HL-60 (cell line): ENCODE measurements around the gene CHL1.

ENCODE experiments used
- DNase-seq, 2 experiments: peaks; one replicate each; pipeline ENCODE4 v3.0.0-alpha.2; 2010 to 2020; ENCODE audit warnings: low read depth in 1 of 2, low spot score in 1 of 2
- H3K27ac ChIP-seq: fragments of 250-450 bp; sonication (Bioruptor Pico); replicated peaks from 2 replicates; pipeline ENCODE4 v1.5.1; 2020; ENCODE audit warnings: mild to moderate bottlenecking, moderate library complexity
- H3K27me3 ChIP-seq: fragments of 250-450 bp; sonication (Bioruptor Pico); 2 replicates; pipeline ENCODE4 v1.5.1; 2021; ENCODE audit warnings: mild to moderate bottlenecking, moderate library complexity; ENCODE audit not compliant: insufficient read depth, poor library complexity, severe bottlenecking
- H3K4me3 ChIP-seq: replicated peaks from 2 replicates; pipeline ENCODE4 v1.5.1; 2011; ENCODE audit warnings: mild to moderate bottlenecking, control low read depth, low read length; ENCODE audit not compliant: insufficient read depth
- GABPA ChIP-seq: IDR thresholded peaks from 2 replicates; pipeline ENCODE4 v1.6.1; 2012; ENCODE audit warnings: low read depth
- POLR2AphosphoS5 ChIP-seq: IDR thresholded peaks from 2 replicates; pipeline ENCODE4 v1.6.1; 2012; ENCODE audit warnings: low read depth
- SPI1 ChIP-seq: IDR thresholded peaks from 2 replicates; pipeline ENCODE4 v1.6.1; 2012; ENCODE audit warnings: low read depth, mild to moderate bottlenecking, borderline replicate concordance
- TF ChIP-seq, protein P1 (sequence below): IDR thresholded peaks from 2 replicates; pipeline ENCODE4 v1.6.1; 2012; ENCODE audit warnings: low read depth; ENCODE audit not compliant: insufficient replicate concordance
- TF ChIP-seq, protein P2 (sequence below): IDR thresholded peaks from one replicate; pipeline ENCODE4 v1.5.1; 2011; ENCODE audit warnings: low read length, control low read depth, inconsistent platforms; ENCODE audit not compliant: insufficient read depth

Gene CHL1

DNA sequence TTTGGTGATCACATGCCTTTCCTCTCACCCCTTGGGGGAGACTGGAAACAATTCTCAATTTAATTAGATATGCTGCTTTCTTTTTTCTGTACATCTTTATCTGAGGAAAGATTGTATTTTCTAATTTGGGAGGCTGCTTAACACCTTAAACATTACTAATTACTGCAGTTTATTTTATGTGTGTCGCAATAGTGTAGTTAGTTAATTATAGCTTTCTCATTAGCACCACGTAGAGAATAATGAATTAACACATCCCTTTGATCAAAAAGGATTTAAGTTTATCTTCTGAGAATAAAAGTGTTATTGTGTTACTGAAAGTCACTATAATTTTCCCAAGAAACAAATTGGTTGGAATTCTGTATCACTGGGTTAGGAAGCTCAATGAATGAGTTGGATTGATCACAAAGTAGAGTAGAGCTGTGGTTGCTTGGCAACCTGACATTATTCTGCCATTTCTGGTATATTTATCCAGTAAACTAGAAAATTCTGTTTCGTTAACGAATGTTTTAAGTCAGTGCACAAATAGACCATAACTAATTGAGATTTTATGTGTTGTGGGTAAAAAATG lies 4.3 kb downstream of the CHL1 start:
- peaks cover 16% of the 10 kb centered on the region for H3K27me3 ChIP-seq
- TF ChIP-seq, protein P1, sequence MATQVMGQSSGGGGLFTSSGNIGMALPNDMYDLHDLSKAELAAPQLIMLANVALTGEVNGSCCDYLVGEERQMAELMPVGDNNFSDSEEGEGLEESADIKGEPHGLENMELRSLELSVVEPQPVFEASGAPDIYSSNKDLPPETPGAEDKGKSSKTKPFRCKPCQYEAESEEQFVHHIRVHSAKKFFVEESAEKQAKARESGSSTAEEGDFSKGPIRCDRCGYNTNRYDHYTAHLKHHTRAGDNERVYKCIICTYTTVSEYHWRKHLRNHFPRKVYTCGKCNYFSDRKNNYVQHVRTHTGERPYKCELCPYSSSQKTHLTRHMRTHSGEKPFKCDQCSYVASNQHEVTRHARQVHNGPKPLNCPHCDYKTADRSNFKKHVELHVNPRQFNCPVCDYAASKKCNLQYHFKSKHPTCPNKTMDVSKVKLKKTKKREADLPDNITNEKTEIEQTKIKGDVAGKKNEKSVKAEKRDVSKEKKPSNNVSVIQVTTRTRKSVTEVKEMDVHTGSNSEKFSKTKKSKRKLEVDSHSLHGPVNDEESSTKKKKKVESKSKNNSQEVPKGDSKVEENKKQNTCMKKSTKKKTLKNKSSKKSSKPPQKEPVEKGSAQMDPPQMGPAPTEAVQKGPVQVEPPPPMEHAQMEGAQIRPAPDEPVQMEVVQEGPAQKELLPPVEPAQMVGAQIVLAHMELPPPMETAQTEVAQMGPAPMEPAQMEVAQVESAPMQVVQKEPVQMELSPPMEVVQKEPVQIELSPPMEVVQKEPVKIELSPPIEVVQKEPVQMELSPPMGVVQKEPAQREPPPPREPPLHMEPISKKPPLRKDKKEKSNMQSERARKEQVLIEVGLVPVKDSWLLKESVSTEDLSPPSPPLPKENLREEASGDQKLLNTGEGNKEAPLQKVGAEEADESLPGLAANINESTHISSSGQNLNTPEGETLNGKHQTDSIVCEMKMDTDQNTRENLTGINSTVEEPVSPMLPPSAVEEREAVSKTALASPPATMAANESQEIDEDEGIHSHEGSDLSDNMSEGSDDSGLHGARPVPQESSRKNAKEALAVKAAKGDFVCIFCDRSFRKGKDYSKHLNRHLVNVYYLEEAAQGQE: no peak
- TF ChIP-seq POLR2AphosphoS5 (no peak), SPI1 (no peak), GABPA (no peak)
- TF ChIP-seq, protein P2, sequence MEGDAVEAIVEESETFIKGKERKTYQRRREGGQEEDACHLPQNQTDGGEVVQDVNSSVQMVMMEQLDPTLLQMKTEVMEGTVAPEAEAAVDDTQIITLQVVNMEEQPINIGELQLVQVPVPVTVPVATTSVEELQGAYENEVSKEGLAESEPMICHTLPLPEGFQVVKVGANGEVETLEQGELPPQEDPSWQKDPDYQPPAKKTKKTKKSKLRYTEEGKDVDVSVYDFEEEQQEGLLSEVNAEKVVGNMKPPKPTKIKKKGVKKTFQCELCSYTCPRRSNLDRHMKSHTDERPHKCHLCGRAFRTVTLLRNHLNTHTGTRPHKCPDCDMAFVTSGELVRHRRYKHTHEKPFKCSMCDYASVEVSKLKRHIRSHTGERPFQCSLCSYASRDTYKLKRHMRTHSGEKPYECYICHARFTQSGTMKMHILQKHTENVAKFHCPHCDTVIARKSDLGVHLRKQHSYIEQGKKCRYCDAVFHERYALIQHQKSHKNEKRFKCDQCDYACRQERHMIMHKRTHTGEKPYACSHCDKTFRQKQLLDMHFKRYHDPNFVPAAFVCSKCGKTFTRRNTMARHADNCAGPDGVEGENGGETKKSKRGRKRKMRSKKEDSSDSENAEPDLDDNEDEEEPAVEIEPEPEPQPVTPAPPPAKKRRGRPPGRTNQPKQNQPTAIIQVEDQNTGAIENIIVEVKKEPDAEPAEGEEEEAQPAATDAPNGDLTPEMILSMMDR: no peak
- no peak overlapping the region for H3K27ac ChIP-seq
- no peak overlapping the region for H3K4me3 ChIP-seq
- DNase-seq: no peak

DNA sequence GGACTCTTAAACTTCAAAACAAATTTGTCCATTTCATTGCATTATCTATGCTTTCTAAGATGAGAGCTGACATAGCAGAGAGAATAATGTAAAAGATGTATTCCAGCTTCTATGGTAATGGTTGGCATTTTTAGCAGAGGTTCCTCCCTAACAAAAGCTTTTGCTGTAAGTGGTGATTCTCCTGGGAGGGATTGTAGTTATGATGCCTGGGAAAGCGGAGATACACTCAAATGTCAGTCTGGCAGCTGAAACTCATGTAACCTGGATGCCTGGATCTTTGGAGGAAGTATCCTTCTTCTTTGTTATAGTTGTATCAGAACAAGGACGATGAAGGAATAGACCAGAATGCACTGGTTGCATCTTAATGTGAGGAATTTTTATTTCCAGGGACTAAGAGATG lies 7.5 kb downstream of the CHL1 start:
- DNase-seq: no peak
- peaks cover 2% of the 10 kb centered on the region for H3K27me3 ChIP-seq
- H3K27ac ChIP-seq: no peak overlapping the region
- TF ChIP-seq POLR2AphosphoS5 (no peak), SPI1 (no peak), GABPA (no peak)
- TF ChIP-seq, protein P2: no peak
- TF ChIP-seq, protein P1: no peak
- no peak overlapping the region for H3K4me3 ChIP-seq

DNA sequence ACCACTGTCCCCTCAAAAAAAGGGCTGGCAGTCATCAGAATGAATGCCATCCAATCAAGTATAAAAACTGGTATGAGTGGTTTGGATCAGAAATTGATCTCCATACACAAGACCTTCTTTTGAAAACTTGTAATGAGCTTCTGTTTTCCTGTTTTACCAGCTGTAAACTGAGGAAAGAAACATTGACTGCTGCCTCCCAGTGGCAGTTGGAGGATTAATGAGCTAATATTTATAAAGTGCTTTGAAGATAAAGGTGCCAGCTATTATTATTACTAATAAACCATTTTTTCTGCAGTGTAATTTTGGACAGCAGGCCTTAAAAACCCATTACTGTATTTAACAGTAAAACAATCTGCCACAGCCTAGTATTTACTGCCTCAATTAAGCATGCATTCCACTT lies 11.4 kb downstream of the CHL1 start:
- DNase-seq: no peak
- no peaks in the 10 kb centered on the region for H3K27me3 ChIP-seq
- no peak overlapping the region for H3K27ac ChIP-seq
- no peak overlapping the region for H3K4me3 ChIP-seq
- no peak for TF ChIP-seq GABPA
- TF ChIP-seq, protein P2: no peak
- TF ChIP-seq, protein P1: no peak
- TF ChIP-seq SPI1: no peak
- TF ChIP-seq POLR2AphosphoS5: no peak
